ENCODE measurements around the gene WT1. TPM values are rescaled to one million over a fixed set of nuclear protein-coding genes. Genes with fewer than 3 reads are reported as not detected.

WT1 gene
- total RNA-seq, 1 donor from 2014 or later: not detected

- Histone ChIP-seq H3K4me1 (no peaks in the 10 kb centered on the region), H3K9me3 (no peaks in the 10 kb centered on the region), H3K4me3 (no peak overlapping the region), H3K27ac (no peak overlapping the region), H3K27me3 (no peaks in the 10 kb centered on the region), H3K36me3 (no peaks in the 10 kb centered on the region)
- TF ChIP-seq, protein P1, sequence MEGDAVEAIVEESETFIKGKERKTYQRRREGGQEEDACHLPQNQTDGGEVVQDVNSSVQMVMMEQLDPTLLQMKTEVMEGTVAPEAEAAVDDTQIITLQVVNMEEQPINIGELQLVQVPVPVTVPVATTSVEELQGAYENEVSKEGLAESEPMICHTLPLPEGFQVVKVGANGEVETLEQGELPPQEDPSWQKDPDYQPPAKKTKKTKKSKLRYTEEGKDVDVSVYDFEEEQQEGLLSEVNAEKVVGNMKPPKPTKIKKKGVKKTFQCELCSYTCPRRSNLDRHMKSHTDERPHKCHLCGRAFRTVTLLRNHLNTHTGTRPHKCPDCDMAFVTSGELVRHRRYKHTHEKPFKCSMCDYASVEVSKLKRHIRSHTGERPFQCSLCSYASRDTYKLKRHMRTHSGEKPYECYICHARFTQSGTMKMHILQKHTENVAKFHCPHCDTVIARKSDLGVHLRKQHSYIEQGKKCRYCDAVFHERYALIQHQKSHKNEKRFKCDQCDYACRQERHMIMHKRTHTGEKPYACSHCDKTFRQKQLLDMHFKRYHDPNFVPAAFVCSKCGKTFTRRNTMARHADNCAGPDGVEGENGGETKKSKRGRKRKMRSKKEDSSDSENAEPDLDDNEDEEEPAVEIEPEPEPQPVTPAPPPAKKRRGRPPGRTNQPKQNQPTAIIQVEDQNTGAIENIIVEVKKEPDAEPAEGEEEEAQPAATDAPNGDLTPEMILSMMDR (IDR thresholded peaks at IDR 0.05): no peak
- intact Hi-C loops (cut with DNase I): no loop called here
- no peak for DNase-seq (ENCODE audit: low spot score in 2 of 2)
These were observed 46.2 kb downstream of the WT1 start for GRCh38 chr11:32388871-32389770.

- Histone ChIP-seq H3K27ac (no peak overlapping the region), H3K27me3 (no peaks in the 10 kb centered on the region), H3K9me3 (no peaks in the 10 kb centered on the region), H3K4me1 (no peaks in the 10 kb centered on the region), H3K4me3 (no peak overlapping the region), H3K36me3 (no peaks in the 10 kb centered on the region)
- intact Hi-C loops (cut with DNase I): no loop called here
- no peak for DNase-seq (ENCODE audit: low spot score in 2 of 2)
- TF ChIP-seq, protein P1 (IDR thresholded peaks at IDR 0.05): no peak
These were observed 47.0 kb downstream of the WT1 start for GRCh38 chr11:32388365-32388764.

DNA sequence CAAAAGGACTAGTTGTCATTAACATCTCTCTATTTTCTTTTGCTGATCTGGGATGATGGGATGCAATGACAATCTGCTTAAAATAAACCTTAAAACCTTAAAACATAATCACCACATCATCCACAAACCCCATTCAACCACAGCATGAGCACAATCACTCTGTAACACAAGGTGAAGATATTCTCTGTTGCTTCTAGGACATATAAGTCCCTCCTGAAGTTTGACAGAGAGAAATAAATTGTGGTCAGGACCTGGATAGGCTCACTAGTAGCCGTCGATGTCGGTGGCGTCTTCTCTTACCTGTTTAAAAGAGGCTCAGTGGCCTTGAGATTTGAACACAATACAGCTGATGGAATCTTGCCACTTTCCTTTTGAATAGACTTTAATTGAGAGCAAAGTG, 47.9 kb downstream of the WT1 start:
- TF ChIP-seq, protein P1 (IDR thresholded peaks at IDR 0.05): no peak
- H3K27me3 ChIP-seq: no peaks in the 10 kb centered on the region
- no peaks in the 10 kb centered on the region for H3K9me3 ChIP-seq
- no peak for DNase-seq (ENCODE audit: low spot score in 2 of 2)
- H3K36me3 ChIP-seq: no peaks in the 10 kb centered on the region
- intact Hi-C loops (cut with DNase I): no loop called here
- no peak overlapping the region for H3K27ac ChIP-seq
- no peak overlapping the region for H3K4me3 ChIP-seq
- no peaks in the 10 kb centered on the region for H3K4me1 ChIP-seq

DNA sequence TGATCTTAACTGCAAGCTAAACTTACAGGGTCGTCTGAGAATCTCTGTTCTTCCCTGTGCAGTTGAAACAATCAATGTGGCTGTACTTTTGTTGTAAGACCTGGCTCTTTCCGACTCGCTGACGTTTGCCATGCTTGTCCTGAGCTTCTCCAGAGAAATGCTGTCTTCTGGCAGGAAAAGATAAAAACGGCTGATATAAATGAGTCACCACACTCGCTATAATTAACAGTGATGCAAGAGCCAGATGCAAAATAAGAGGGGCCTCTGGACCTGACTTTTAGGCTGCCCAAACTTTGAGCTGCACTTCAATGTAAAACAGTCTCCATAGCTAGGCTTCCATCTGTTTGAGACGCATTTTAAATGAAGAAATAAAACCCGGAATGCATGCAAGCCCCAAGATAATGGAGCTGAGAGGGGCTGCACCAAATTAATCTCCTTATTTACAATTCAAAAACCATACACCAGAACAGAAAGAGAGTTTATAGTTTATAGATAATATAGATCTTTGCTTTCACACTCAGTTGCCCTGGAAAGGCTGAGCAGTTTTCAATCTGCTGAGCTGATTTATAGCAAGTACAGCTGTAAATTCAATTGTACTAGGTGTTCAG, 48.5 kb downstream of the WT1 start:
- Histone ChIP-seq H3K36me3 (no peaks in the 10 kb centered on the region), H3K4me3 (no peak overlapping the region), H3K27me3 (no peaks in the 10 kb centered on the region), H3K27ac (no peak overlapping the region), H3K4me1 (no peaks in the 10 kb centered on the region), H3K9me3 (no peaks in the 10 kb centered on the region)
- intact Hi-C loops (cut with DNase I): no loop called here
- DNase-seq (ENCODE audit: low spot score in 2 of 2): no peak
- TF ChIP-seq, protein P1 (IDR thresholded peaks at IDR 0.05): no peak

DNA sequence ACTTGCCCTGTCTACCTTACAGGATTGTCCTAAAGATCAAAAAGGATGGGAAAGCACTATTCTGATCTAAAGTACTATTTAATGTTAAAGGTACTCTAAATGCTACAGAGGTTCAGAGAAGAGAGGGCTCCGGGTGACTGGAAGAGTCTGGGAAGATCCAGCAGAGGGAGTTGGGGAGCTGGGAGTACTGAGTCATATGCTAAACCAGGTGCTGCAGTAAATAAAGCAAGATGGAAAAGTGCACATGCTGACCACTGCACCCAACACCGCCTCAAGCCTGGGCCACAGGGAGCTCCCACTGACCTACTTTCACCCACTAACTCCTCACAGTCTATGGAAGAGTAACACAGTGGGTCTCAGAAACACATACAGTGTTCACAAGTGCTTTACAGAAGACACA, 49.3 kb downstream of the WT1 start:
- Histone ChIP-seq H3K9me3 (no peaks in the 10 kb centered on the region), H3K27me3 (no peaks in the 10 kb centered on the region), H3K4me1 (no peaks in the 10 kb centered on the region), H3K36me3 (no peaks in the 10 kb centered on the region), H3K4me3 (no peak overlapping the region), H3K27ac (no peak overlapping the region)
- TF ChIP-seq, protein P1 (IDR thresholded peaks at IDR 0.05): no peak
- no peak for DNase-seq (ENCODE audit: low spot score in 2 of 2)
- intact Hi-C loops (cut with DNase I): no loop called here
